Measurements from ENCODE around the gene TINCR.

The TINCR gene

DNA sequence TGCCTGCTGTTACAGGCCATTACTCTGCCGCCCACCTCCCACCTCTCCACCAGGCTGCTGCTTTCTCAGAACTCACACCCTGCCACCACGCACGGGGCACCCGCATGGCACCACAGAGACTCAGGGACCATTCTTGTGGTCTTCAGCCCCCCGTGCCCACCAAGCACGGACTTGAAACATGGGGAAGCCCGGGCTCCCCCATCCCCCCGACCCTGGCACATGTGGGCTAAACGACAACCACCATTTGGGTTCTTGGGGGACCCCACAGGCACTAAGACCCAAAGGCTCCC is 23.1 kb upstream of the TINCR start:
- FAIRE-seq (no peak), DNase-seq (ENCODE audit: insufficient read length, low spot score) (no peak)
- TF ChIP-seq POLR2A (IDR thresholded peaks at IDR 0.05; ENCODE audit: low read depth, low read length): no peak
- no peak for TF ChIP-seq SPI1 (IDR thresholded peaks at IDR 0.05; ENCODE audit: low read depth, low read length)
- no peak for TF ChIP-seq POLR2AphosphoS5 (IDR thresholded peaks at IDR 0.05; ENCODE audit: low read depth, low read length)
- TF ChIP-seq POU2F2 (IDR thresholded peaks at IDR 0.05; ENCODE audit: low read depth, low read length): no peak
- no peak for TF ChIP-seq PAX5 (IDR thresholded peaks at IDR 0.05; ENCODE audit: insufficient read depth, low read length, severe bottlenecking)
- TF ChIP-seq TAF1 (IDR thresholded peaks at IDR 0.05; ENCODE audit: low read depth, low read length): no peak

DNA sequence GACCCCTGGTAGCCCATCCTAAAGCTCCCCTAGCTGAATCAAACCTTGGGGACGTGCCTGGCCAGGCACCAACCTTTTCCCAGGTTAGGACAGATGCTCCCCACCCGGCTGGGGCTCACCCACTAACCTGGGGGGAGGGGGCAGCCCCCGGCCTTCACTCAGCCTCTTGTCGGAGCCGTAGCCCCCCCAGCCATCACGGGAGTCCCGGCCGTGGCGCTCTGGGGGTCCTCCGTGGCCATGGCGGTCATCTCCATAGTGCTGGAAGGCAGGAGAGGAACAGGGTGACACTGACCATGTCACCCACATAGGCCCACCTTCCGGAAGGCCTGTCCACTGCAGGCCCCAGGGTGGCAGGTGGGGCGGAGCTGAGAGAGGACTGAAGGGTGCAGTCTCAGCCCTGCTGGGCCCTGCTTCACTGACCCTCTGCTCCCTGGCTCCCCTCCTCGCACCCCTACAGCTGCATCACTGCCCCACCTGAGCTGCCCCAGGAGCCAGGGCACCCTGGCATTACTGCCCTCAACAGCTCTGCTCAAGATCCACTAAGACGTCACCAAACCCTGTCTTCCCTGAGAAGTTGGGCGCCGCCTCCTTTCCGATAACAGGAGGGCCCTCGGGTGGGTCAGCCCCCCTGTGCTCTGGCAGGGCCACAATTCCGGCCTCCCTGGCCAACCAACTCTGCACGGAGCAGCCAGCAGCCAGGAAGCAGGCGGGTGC is 22.6 kb upstream of the TINCR start:
- FAIRE-seq: no peak
- no peak for TF ChIP-seq POU2F2 (IDR thresholded peaks at IDR 0.05; ENCODE audit: low read depth, low read length)
- no peak for TF ChIP-seq TAF1 (IDR thresholded peaks at IDR 0.05; ENCODE audit: low read depth, low read length)
- no peak; the same call in 1 of the 2 replicates for TF ChIP-seq POLR2A (IDR thresholded peaks at IDR 0.05; ENCODE audit: low read depth, low read length)
- peak; percentile 15; the same call in 1 of the 2 replicates for TF ChIP-seq POLR2AphosphoS5 (IDR thresholded peaks at IDR 0.05; ENCODE audit: low read depth, low read length)
- DNase-seq (ENCODE audit: insufficient read length, low spot score): no peak

DNA sequence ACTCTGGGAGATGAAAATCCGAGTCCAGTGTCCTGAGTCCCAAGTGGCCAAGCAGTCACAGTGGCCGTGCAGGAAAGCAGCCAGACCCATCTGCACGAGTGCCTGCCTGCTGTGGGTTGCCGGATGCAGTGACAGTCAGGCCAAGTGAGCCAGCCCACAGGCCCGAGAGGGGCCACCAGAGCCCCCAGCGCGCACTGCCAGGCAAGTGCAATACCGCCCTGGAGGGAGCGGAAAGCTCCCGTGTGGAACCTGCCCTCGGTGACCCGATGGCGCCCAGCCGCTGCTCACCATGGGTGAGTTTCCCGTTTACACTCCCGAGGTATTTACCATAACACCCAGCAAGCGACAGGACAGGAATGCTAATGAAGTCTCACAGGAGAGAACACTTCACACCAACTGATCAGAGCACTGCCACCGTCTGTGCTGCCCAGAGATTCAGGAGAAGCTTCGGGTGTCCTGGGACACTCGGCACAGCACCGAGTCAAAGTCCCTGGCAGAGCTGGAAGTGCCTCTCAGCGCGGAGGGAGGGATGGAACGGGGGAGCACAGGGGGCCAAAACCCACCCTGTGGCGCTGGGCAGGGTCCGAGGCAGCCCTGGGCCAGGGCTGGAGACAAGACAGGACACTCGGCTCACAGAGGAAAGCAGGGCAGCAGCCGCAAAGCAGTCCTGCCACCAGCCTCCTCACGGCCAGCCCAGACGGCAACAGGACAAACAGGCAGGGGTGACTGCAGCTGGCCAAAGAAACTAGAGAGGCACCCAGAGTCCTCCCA is 21.3 kb upstream of the TINCR start:
- FAIRE-seq: no peak
- no peak for DNase-seq (ENCODE audit: insufficient read length, low spot score)

DNA sequence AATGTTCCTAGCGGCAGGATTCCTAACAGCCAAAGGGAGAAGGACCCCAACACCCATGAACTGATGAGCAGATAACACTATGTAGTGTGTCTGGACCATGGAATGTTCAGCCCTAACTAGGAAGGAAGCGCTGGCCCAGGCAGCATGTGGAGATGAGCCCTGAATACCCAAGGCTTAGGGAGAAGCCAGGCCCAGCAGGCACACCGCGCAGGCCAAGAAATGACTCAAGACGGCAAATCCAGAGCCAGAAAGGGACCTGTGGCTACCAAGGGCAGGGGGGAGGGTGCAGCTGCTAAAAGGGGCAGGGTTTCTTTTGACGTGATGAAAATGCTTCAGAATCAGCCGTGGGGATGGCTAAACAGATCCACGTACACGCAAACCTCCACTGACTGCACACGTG is 20.7 kb upstream of the TINCR start:
- DNase-seq (ENCODE audit: insufficient read length, low spot score): no peak
- TF ChIP-seq TAF1 (IDR thresholded peaks at IDR 0.05; ENCODE audit: low read depth, low read length) (no peak), POU2F2 (IDR thresholded peaks at IDR 0.05; ENCODE audit: low read depth, low read length) (no peak), PAX5 (IDR thresholded peaks at IDR 0.05; ENCODE audit: insufficient read depth, low read length, severe bottlenecking) (no peak), SPI1 (IDR thresholded peaks at IDR 0.05; ENCODE audit: low read depth, low read length) (no peak), POLR2A (IDR thresholded peaks at IDR 0.05; ENCODE audit: low read depth, low read length) (no peak), POLR2AphosphoS5 (IDR thresholded peaks at IDR 0.05; ENCODE audit: low read depth, low read length) (no peak)
- FAIRE-seq: no peak

More for the DNA sequence above, 21.3 kb upstream of the TINCR start:
- TF ChIP-seq POU2F2 (IDR thresholded peaks at IDR 0.05; ENCODE audit: low read depth, low read length): no peak
- TF ChIP-seq TAF1 (IDR thresholded peaks at IDR 0.05; ENCODE audit: low read depth, low read length): no peak
- no peak for TF ChIP-seq POLR2AphosphoS5 (IDR thresholded peaks at IDR 0.05; ENCODE audit: low read depth, low read length)
- TF ChIP-seq PAX5 (IDR thresholded peaks at IDR 0.05; ENCODE audit: insufficient read depth, low read length, severe bottlenecking): no peak
- no peak for TF ChIP-seq POLR2A (IDR thresholded peaks at IDR 0.05; ENCODE audit: low read depth, low read length)
- TF ChIP-seq SPI1 (IDR thresholded peaks at IDR 0.05; ENCODE audit: low read depth, low read length): no peak

DNA sequence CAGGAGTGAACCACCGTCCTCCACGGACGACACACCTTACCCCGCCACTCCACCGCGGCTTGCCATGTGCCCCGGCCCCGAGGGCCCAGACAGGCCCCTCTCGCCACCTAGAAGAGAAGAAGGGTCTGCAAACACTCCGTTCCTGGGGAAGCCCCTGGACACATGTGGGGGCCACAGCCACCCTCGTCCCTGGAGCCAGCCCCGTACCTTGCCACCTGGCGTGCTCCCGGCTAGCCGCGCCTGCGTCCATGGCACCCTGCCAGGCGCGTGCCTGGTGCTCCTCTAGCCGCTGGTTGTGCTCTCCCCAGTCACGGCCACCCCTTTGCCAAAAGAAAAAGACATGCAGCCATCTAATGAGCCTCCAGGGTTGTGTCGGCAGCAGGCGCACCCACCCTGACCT is 19.9 kb upstream of the TINCR start:
- FAIRE-seq (no peak), DNase-seq (ENCODE audit: insufficient read length, low spot score) (no peak)
- no peak for TF ChIP-seq SPI1 (IDR thresholded peaks at IDR 0.05; ENCODE audit: low read depth, low read length)
- TF ChIP-seq POLR2A (IDR thresholded peaks at IDR 0.05; ENCODE audit: low read depth, low read length): 0 out of 2 replicates have a peak, but pooled peaks have one; percentile 5

DNA sequence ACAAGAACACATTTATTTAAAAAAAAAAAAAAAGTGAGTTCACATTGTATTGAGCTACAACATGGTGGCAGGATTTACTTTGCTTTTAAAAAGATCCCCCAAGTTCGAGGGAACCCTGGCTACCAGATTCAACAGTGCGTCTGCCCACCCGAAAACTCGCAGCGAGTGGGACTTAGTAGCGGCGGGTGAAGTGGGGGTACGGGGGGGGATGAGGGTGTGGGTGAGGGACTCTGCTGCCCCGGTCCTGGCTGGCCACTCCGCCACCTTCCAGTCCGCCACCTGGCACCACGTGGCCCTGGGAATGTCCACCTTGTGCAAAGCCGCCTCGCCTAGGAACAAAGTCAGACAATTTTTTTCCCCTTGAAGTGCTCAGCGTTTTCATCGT is 19.3 kb upstream of the TINCR start:
- FAIRE-seq (no peak), DNase-seq (ENCODE audit: insufficient read length, low spot score) (no peak)
- no peak for TF ChIP-seq PAX5 (IDR thresholded peaks at IDR 0.05; ENCODE audit: insufficient read depth, low read length, severe bottlenecking)
- TF ChIP-seq POLR2A (IDR thresholded peaks at IDR 0.05; ENCODE audit: low read depth, low read length): no peak
- no peak for TF ChIP-seq SPI1 (IDR thresholded peaks at IDR 0.05; ENCODE audit: low read depth, low read length)
- no peak for TF ChIP-seq POLR2AphosphoS5 (IDR thresholded peaks at IDR 0.05; ENCODE audit: low read depth, low read length)
- TF ChIP-seq POU2F2 (IDR thresholded peaks at IDR 0.05; ENCODE audit: low read depth, low read length): no peak
- no peak for TF ChIP-seq TAF1 (IDR thresholded peaks at IDR 0.05; ENCODE audit: low read depth, low read length)

DNA sequence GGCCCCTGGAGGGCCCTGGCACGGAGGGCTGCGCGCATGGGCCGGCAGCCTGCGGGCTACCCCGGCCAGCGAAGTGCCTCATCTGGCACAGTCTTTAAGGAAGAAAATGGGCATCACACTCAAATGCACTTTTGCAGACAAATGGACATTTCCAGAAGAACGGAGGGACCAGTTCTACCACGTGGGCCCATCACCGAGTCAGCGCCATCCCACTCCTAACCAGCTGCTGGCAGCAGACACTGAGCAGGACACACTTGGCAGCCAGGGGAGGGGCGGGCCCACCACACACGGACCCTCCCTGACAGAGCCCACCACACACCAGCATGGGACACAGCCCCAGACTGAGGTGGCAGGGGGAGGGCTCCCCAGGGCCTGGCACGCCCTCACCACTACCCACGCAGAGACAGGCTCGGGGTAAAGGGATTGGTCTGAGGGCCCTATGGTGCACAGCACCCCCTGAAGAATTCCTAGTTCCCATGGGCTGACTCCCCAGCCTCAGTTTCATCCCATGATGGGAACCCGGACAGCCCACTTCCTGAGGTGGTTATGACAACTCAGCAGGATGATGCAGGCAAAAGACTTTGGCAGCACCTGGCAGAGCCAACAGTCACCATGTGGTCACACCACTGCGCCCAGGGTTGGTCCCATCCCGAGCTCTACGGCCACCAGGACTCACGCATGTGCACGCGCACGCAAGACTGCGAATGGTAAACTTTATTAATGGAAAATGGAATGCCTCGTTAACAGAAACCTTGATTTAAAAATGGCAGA is 18.7 kb upstream of the TINCR start:
- TF ChIP-seq SPI1 (IDR thresholded peaks at IDR 0.05; ENCODE audit: low read depth, low read length) (no peak), POLR2A (IDR thresholded peaks at IDR 0.05; ENCODE audit: low read depth, low read length) (peak; percentile 49; the same call in 1 of the 2 replicates), POLR2AphosphoS5 (IDR thresholded peaks at IDR 0.05; ENCODE audit: low read depth, low read length) (peak; percentile 71)
- no peak for FAIRE-seq
- no peak for DNase-seq (ENCODE audit: insufficient read length, low spot score)

DNA sequence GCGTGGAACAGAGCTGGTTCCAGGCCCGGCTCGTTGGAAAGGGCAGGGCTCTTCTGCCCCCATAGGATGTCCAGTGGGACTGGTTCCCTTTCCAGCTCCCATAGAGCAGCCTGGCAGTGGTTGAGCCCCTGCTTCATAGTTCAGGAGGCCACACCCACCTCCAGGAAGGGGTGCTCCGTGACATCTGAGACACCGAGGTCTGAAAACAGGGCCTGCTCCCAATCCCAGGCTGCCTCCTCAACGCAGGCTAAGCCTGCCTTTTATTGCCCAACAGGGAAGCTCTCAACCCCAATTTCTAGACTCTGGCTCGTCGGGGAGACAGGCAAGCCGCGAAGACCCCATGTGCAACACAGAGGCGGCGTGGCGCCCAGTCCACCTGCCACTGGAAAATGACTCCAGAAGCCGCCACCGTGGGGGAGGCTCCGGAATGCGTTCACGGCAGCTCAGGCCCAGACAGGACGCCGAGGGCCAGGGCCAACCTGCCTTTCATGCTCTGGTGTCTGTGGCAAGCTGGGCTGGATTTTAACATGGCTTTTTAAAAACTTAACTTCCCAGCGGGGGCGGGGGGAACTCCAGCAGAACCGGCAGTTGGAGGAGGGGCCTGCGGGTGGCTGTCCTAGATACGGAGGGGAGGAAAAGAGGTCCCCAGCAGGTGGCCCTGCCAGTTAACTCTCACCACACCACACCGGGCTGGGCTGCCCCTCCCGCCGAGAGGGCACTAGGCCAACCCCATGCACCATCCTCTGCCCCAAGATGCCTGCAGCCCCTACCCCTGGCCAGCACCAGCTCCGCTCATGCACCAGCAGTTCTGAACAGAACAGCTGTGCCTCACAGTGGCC is 17.9 kb upstream of the TINCR start:
- DNase-seq (ENCODE audit: insufficient read length, low spot score): peak; percentile 63
- FAIRE-seq: no peak

DNA sequence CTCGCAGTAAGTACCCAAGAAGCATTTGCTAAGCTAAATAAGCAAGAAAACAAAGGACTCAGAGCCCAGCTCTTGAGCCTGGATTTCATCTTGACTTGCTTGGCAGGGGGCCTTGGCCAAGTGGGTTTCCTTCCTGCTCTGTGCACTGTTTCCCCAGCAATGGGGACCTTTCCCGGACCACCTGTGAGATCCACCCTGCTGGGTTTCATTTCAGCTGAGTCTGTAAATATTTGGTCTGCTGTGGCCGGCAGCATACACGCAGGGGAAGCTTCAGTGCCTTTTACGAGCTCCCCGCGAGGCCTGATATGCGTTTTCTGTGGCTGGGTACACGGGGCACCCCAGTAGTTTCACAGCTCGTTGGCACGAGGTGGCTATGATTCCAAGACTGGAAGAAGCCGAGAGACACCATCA is 12.4 kb upstream of the TINCR start:
- TF ChIP-seq TAF1 (IDR thresholded peaks at IDR 0.05; ENCODE audit: low read depth, low read length) (no peak), SPI1 (IDR thresholded peaks at IDR 0.05; ENCODE audit: low read depth, low read length) (no peak), POLR2AphosphoS5 (IDR thresholded peaks at IDR 0.05; ENCODE audit: low read depth, low read length) (no peak), POU2F2 (IDR thresholded peaks at IDR 0.05; ENCODE audit: low read depth, low read length) (no peak), POLR2A (IDR thresholded peaks at IDR 0.05; ENCODE audit: low read depth, low read length) (no peak), PAX5 (IDR thresholded peaks at IDR 0.05; ENCODE audit: insufficient read depth, low read length, severe bottlenecking) (no peak)
- FAIRE-seq: no peak
- no peak for DNase-seq (ENCODE audit: insufficient read length, low spot score)

More for the DNA sequence above, 17.9 kb upstream of the TINCR start:
- TF ChIP-seq TAF1 (IDR thresholded peaks at IDR 0.05; ENCODE audit: low read depth, low read length): no peak
- TF ChIP-seq PAX5 (IDR thresholded peaks at IDR 0.05; ENCODE audit: insufficient read depth, low read length, severe bottlenecking): no peak
- no peak for TF ChIP-seq SPI1 (IDR thresholded peaks at IDR 0.05; ENCODE audit: low read depth, low read length)
- no peak for TF ChIP-seq POLR2A (IDR thresholded peaks at IDR 0.05; ENCODE audit: low read depth, low read length)
- no peak; the same call in 1 of the 2 replicates for TF ChIP-seq POLR2AphosphoS5 (IDR thresholded peaks at IDR 0.05; ENCODE audit: low read depth, low read length)
- TF ChIP-seq POU2F2 (IDR thresholded peaks at IDR 0.05; ENCODE audit: low read depth, low read length): no peak
